Endothelial cell of umbilical vein (primary cell): ENCODE results near the gene FCN1. TPM values are rescaled to one million over a fixed set of nuclear protein-coding genes. Genes with fewer than 3 reads are reported as not detected.

ENCODE experiments used
- BruUV-seq: library from RNA; stranded (reverse); fragments of 400-500 nt; replicated peaks from 2 replicates; lab custom pipeline; 2021; lab: Mats Ljungman, UMichigan
- CTCF ChIA-PET: fragments of 300-600, 350-600 bp; sonication (Branson Sonifier 250); formaldehyde crosslinking; loops from one replicate; lab custom pipeline; 2021; ENCODE audit warnings: antibody characterized with exemption, inconsistent platforms; lab: Charles Lee
- POLR2A ChIA-PET: fragments of 300-600, 350-600 bp; sonication (Branson Sonifier 250); formaldehyde crosslinking; loops from one replicate; lab custom pipeline; 2021; ENCODE audit warnings: antibody characterized with exemption, inconsistent platforms; lab: Charles Lee
- DNase-seq: peaks from one replicate; pipeline ENCODE4 v3.0.0-alpha.2; 2011; ENCODE audit warnings: low read depth, low spot score
- FAIRE-seq: peaks from 2 replicates; lab custom pipeline; 2011; peaks lifted over from hg19 to GRCh38; lab: Jason Lieb, UNC
- H2AFZ ChIP-seq: 2 replicates; pipeline ENCODE4 v1.6.0; 2012; ENCODE audit warnings: low read depth, low read length, control low read depth, inconsistent platforms
- H3K27ac ChIP-seq: 2 replicates; pipeline ENCODE4 v1.5.1; 2011; ENCODE audit warnings: low read depth, mild to moderate bottlenecking, control low read depth, low read length, moderate library complexity; ENCODE audit not compliant: insufficient read depth
- H3K27me3 ChIP-seq, 2 experiments: 2 replicates each; pipeline versions ENCODE4 v1.6.0 to v1.6.1; 2011; ENCODE audit warnings: low read length in 2 of 2, mixed read lengths in 1 of 2; ENCODE audit not compliant: control insufficient read depth in 2 of 2, insufficient read depth in 2 of 2
- H3K36me3 ChIP-seq, 2 experiments: 2 replicates in 1 of 2; 3 replicates in 1 of 2; pipeline ENCODE4 v1.5.1; 2011; ENCODE audit warnings: low read length in 2 of 2, mild to moderate bottlenecking in 1 of 2, moderate library complexity in 1 of 2; ENCODE audit not compliant: control insufficient read depth in 2 of 2, insufficient read depth in 2 of 2; ENCODE audit errors: extremely low read depth in 1 of 2
- H3K4me1 ChIP-seq: 3 replicates; pipeline ENCODE4 v1.5.1; 2011; ENCODE audit warnings: mild to moderate bottlenecking, low read length; ENCODE audit not compliant: control insufficient read depth, insufficient read depth; ENCODE audit errors: extremely low read depth
- H3K4me2 ChIP-seq: 2 replicates; pipeline ENCODE4 v1.6.1; 2011; ENCODE audit warnings: low read length, control low read depth, mixed read lengths; ENCODE audit not compliant: insufficient read depth
- H3K4me3 ChIP-seq, 3 experiments: fragments of 200-600 bp in 1 of 3; sonication (generic), shearing (Covaris generic) in 1 of 3; replicated peaks in 1 of 3; 2 replicates each; pipeline ENCODE4 v1.5.1; 2011 to 2016; ENCODE audit warnings: control low read depth in 3 of 3, low read length in 3 of 3, mild to moderate bottlenecking in 2 of 3, inconsistent platforms in 1 of 3, low read depth in 1 of 3, moderate library complexity in 1 of 3; ENCODE audit not compliant: insufficient read depth in 1 of 3
- H3K79me2 ChIP-seq: 2 replicates; pipeline ENCODE4 v1.6.0; 2012; ENCODE audit warnings: low read length, inconsistent platforms; ENCODE audit not compliant: control insufficient read depth, insufficient read depth
- H3K9ac ChIP-seq: replicated peaks from 2 replicates; pipeline ENCODE3; 2011; ENCODE audit warnings: low read length, control low read depth; ENCODE audit not compliant: insufficient read depth; ENCODE audit errors: extremely low read depth
- H3K9me1 ChIP-seq: replicated peaks from 3 replicates; pipeline ENCODE4 v1.6.0; 2011; ENCODE audit warnings: mild to moderate bottlenecking, low read length; ENCODE audit not compliant: control insufficient read depth, insufficient read depth; ENCODE audit errors: extremely low read depth
- H3K9me3 ChIP-seq: replicated peaks from 2 replicates; pipeline ENCODE4 v1.5.1; 2012; ENCODE audit warnings: low read length, inconsistent platforms; ENCODE audit not compliant: control insufficient read depth, insufficient read depth
- H4K20me1 ChIP-seq: replicated peaks from 2 replicates; pipeline ENCODE3; 2011; ENCODE audit warnings: mild to moderate bottlenecking, low read length; ENCODE audit not compliant: control insufficient read depth, insufficient read depth; ENCODE audit errors: extremely low read depth
- CTCF ChIP-seq, 2 donors: IDR thresholded peaks; 1 replicate in 1 of 2; 2 replicates in 1 of 2; pipeline ENCODE4 v1.5.1; 2011; ENCODE audit warnings: low read length in 2 of 2, mild to moderate bottlenecking in 2 of 2, moderate library complexity in 2 of 2, control low read depth in 1 of 2, inconsistent platforms in 1 of 2, low read depth in 1 of 2; ENCODE audit not compliant: insufficient read depth in 1 of 2; ENCODE audit errors: extremely low read depth in 1 of 2
- EZH2 ChIP-seq: IDR thresholded peaks from 2 replicates; pipeline ENCODE4 v1.6.1; 2012; ENCODE audit warnings: borderline replicate concordance, low read depth, mild to moderate bottlenecking, moderate library complexity, low read length, inconsistent platforms; ENCODE audit not compliant: severe bottlenecking
- FOS ChIP-seq: IDR thresholded peaks from 2 replicates; pipeline ENCODE4 v1.6.1; 2011; ENCODE audit warnings: mild to moderate bottlenecking, low read length, moderate library complexity, borderline replicate concordance; ENCODE audit not compliant: insufficient read depth
- GATA2 ChIP-seq: IDR thresholded peaks from 2 replicates; pipeline ENCODE4 v1.7.0; 2011; ENCODE audit warnings: low read depth, mild to moderate bottlenecking, moderate library complexity, mixed read lengths, low read length; ENCODE audit not compliant: insufficient read length, insufficient read depth
- JUN ChIP-seq: IDR thresholded peaks from 2 replicates; pipeline ENCODE4 v1.6.1; 2011; ENCODE audit warnings: borderline replicate concordance, low read depth; ENCODE audit not compliant: insufficient read length, insufficient read depth
- MYC ChIP-seq: IDR thresholded peaks from one replicate; pipeline ENCODE4 v1.6.1; 2011; ENCODE audit warnings: mild to moderate bottlenecking, low read depth, low read length
- POLR2A ChIP-seq: IDR thresholded peaks from 2 replicates; pipeline ENCODE4 v1.6.1; 2012; ENCODE audit warnings: low read depth, mild to moderate bottlenecking, control low read depth, low read length
- POLR2AphosphoS5 ChIP-seq: IDR thresholded peaks from 2 replicates; pipeline ENCODE4 v1.6.1; 2012; ENCODE audit warnings: low read depth, mild to moderate bottlenecking, control low read depth, low read length, moderate library complexity; ENCODE audit not compliant: insufficient read depth
- dilution Hi-C: fragments of 300-500 bp; cut with MboI; formaldehyde crosslinking; loops from one replicate; pipeline ENCODE4 v1.15.0; 2019; ENCODE audit warnings: low sequenced_read_pairs; ENCODE audit not compliant: extremely low pct_ligation_motif_present
- intact Hi-C: fragments of 100-400 bp; cut with micrococcal nuclease; formaldehyde crosslinking; loops from one replicate; pipeline ENCODE4 v1.10.0; 2022
- polyA plus RNA-seq, 4 experiments: library from polyadenylated mRNA; depleted of rRNA in 3 of 4; stranded (reverse) in 3 of 4; unstranded in 1 of 4; fragments of >200 nt; gene quantifications; 2 replicates each; pipeline versions ENCODE4 v1.2.1 to v1.2.3, GENCODE V29; 2011 to 2012; ENCODE audit warnings: missing spikeins in 1 of 4
- total RNA-seq: library from RNA; stranded (reverse); gene quantifications from 2 replicates; pipeline ENCODE4 v1.2.3, GENCODE V29; 2021
- TF ChIP-seq, protein P1 (sequence below): IDR thresholded peaks from 2 replicates; pipeline ENCODE4 v1.6.1; 2011; ENCODE audit not compliant: insufficient read depth, insufficient read length

FCN1 gene
- total and polyA plus RNA-seq, 2 donors (not counting 3 experiments of a cell fraction or from before 2014, with no cell fraction given) = not detected

GRCh38 chr9:134894136-134894860, 23.4 kb downstream of the FCN1 start:
- H3K9me1 ChIP-seq = no peaks in the 10 kb centered on the region
- H3K4me3 ChIP-seq = no peak overlapping the region
- FAIRE-seq (no peak), DNase-seq (no peak)
- BruUV-seq = no TSS peak
- no peak overlapping the region for H3K9ac ChIP-seq
- ChIA-PET CTCF (no interaction called here), POLR2A (no interaction called here)
- TF ChIP-seq MYC (no peak), EZH2 (no peak), POLR2A (no peak), CTCF (IDR thresholded peaks at IDR 0.05; ENCODE audit: extremely low read depth in 1 of 2, insufficient read depth in 1 of 2, low read depth in 1 of 2, low read length in 2 of 2) (no peak), FOS (no peak), GATA2 (no peak), POLR2AphosphoS5 (no peak), JUN (no peak)
- TF ChIP-seq, protein P1, sequence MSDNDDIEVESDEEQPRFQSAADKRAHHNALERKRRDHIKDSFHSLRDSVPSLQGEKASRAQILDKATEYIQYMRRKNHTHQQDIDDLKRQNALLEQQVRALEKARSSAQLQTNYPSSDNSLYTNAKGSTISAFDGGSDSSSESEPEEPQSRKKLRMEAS = no peak
- peaks cover 22% of the 10 kb centered on the region for H3K4me1 ChIP-seq
- H3K9me3 ChIP-seq = no peaks in the 10 kb centered on the region
- no peaks in the 10 kb centered on the region for H4K20me1 ChIP-seq
- H3K79me2 ChIP-seq = no peaks in the 10 kb centered on the region
- H3K4me2 ChIP-seq = no peak overlapping the region
- H3K27ac ChIP-seq = no peak overlapping the region
- dilution Hi-C loops (no loop called here), intact Hi-C loops (no loop called here)
- peaks cover 4 to 7% of the 10 kb centered on the region in 2 experiments for H3K27me3 ChIP-seq
- H3K36me3 ChIP-seq = no peaks in the 10 kb centered on the region
- H2AFZ ChIP-seq = no peak overlapping the region
